Stimulated activated CD8-positive, alpha-beta memory T cell treated with anti-CD3 and anti-CD28 coated beads, Interleukin-12 subunit alpha, Interleukin-12 subunit beta, amount 100 ng/mL, for 24 hours (primary cell): ENCODE measurements around the gene BLACAT1.
"Not testable (repeated sequence)": the region's sequence is repeated elsewhere in the genome, so short reads cannot be mapped to it uniquely, and the experiment has no call there.

Experiments used
- DNase-seq: peaks from one replicate; pipeline ENCODE4 v3.0.0-alpha.2; 2020; ENCODE audit errors: extremely low read depth

The BLACAT1 gene

DNA sequence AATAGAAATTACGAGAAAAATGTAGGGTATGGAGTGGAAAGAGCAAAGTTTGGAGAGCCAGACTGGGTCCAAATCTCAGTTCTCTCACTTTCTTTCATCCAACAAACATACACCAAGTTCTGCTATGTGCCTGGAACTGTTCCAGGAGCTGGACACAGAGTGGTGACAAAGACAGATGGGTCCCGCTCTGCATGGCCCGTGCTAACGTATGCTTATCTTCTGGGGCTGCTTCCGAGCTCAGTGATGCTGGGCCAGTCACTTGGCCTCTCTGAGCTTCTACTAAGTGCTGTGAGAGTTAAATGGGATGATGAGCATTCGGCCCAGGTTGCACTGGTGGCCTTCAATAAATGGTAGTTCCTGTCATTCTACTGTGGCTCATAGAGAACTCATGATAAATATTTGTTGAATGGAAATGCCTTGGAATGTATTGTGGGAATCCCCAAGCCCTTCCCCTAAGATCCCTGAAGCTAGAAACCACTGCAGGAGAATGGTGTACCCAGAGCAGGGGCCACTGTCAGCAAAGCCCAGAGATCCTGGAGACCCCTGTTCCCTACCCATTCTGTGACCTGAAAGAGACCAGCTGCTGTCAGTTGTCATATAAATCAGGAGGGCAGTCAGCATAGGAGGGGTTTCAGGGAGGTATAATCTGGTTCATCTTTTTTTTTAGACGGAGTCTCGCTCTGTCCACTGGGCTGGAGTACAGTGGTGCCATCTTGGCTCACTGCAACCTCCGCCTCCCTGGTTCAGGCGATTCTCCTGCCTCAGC, 37.8 kb downstream of the BLACAT1 start:
- DNase-seq: no peak

DNA sequence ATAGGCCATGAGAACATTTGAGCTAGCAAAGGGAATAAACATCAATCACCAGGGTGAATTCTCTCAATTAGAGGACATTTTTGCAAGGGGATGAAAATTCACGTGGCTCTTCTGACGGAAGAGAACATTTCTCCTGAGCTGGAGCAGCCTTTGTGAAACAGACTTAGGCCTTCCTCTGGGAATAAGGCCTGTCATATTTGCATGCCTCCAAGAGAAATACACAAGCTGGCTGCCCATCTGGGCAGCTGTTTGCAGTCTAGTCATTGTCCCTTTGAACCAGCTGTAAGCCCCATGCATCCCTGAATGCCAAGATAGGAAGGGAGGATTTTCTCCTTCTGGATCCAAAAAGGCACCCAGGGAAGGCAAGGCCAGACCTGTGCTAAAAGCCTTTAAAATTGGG, 39.5 kb downstream of the BLACAT1 start:
- no peak for DNase-seq

- DNase-seq: no peak
These were observed 45.1 kb downstream of the BLACAT1 start for GRCh38 chr1:205410581-205411298.

DNA sequence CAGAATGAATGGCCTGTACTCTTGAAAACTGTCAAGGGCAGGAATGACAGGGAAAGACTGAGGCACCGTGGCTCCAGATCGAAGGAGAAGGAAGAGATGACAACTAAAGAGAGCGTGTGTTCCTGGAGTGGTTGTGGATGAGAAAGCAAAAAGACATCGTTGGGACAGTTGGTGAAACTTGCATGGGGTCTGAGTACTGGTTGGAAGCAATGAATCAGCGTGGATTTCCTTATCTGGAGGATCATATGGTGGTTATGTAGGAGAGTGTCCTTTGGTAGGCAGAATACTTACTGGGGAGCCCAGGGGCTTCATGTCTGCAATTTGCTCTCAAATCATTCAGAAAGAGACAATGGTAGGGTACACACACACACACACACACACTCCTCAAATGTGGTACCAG, 47.9 kb downstream of the BLACAT1 start:
- DNase-seq: no peak

- DNase-seq: not testable (repeated sequence)
These were observed 49.6 kb downstream of the BLACAT1 start for GRCh38 chr1:205406252-205406651.
